GM18517 (cell line): ENCODE results near the gene KIF26A.

Experiments used
- ATAC-seq: cut with Tn5 transposase; IDR thresholded peaks from one replicate; pipeline ENCODE4 v1.9.1; 2021; ENCODE audit warnings: mild to moderate bottlenecking, moderate library complexity; ENCODE audit not compliant: unreplicated experiment

KIF26A gene

GRCh38 chr14:104175041-104175440 is 36.7 kb downstream of the KIF26A start:
- no peak for ATAC-seq

- ATAC-seq = no peak
These were observed 37.4 kb downstream of the KIF26A start for GRCh38 chr14:104175811-104176210.

GRCh38 chr14:104176611-104177010 is 38.2 kb downstream of the KIF26A start:
- ATAC-seq = no peak

- no peak for ATAC-seq
These were observed 39.0 kb downstream of the KIF26A start for GRCh38 chr14:104177411-104177810.

- no peak for ATAC-seq
These were observed 39.9 kb downstream of the KIF26A start for GRCh38 chr14:104178279-104178678.

- ATAC-seq = no peak
These were observed 40.7 kb downstream of the KIF26A start for GRCh38 chr14:104179126-104179525.

GRCh38 chr14:104179564-104180129 is 41.3 kb downstream of the KIF26A start:
- ATAC-seq = no peak

- no peak for ATAC-seq
These were observed 42.3 kb downstream of the KIF26A start for GRCh38 chr14:104180561-104181165.

GRCh38 chr14:104181761-104182530 is 43.6 kb downstream of the KIF26A start:
- no peak for ATAC-seq

GRCh38 chr14:104182857-104183425 is 44.6 kb downstream of the KIF26A start:
- ATAC-seq = no peak

GRCh38 chr14:104183796-104184195 is 45.4 kb downstream of the KIF26A start:
- ATAC-seq = no peak

GRCh38 chr14:104184506-104184905 is 46.1 kb downstream of the KIF26A start:
- ATAC-seq = no peak

- ATAC-seq = no peak
These were observed 46.6 kb downstream of the KIF26A start for GRCh38 chr14:104184911-104185499.

- no peak for ATAC-seq
These were observed 47.6 kb downstream of the KIF26A start for GRCh38 chr14:104185916-104186495.

- no peak for ATAC-seq
These were observed 48.2 kb downstream of the KIF26A start for GRCh38 chr14:104186575-104186974.

GRCh38 chr14:104187121-104187889 is 48.9 kb downstream of the KIF26A start:
- no peak for ATAC-seq

GRCh38 chr14:104187931-104188726 is 49.7 kb downstream of the KIF26A start:
- no peak for ATAC-seq

GRCh38 chr14:104188727-104189400 is 50.5 kb downstream of the KIF26A start:
- ATAC-seq = no peak
